Thymus (tissue), 11 donors: ENCODE results near the gene SERP2. TPM values are rescaled to one million over a fixed set of nuclear protein-coding genes. Genes with fewer than 3 reads are reported as not detected.

Experiments
- DNase-seq, 9 donors: peaks; one replicate each; pipeline ENCODE4 v3.0.0-alpha.2; 2013; ENCODE audit warnings: low spot score in 9 of 9, low read depth in 6 of 9, missing footprints in 1 of 9
- H3K27ac ChIP-seq, 2 donors: one replicate each; pipeline ENCODE4 v1.5.1; 2013; ENCODE audit warnings: control low read depth in 1 of 2, low read depth in 1 of 2, low read length in 1 of 2, mild to moderate bottlenecking in 1 of 2, moderate library complexity in 1 of 2
- H3K27me3 ChIP-seq, 2 donors: one replicate each; pipeline ENCODE4 v1.5.1; 2013; ENCODE audit warnings: low read length in 1 of 2; ENCODE audit not compliant: control insufficient read depth in 2 of 2, insufficient read depth in 1 of 2
- H3K36me3 ChIP-seq, 2 donors: one replicate each; pipeline ENCODE4 v1.5.1; 2013; ENCODE audit warnings: low read length in 1 of 2, mild to moderate bottlenecking in 1 of 2, moderate library complexity in 1 of 2; ENCODE audit not compliant: control insufficient read depth in 2 of 2, insufficient read depth in 2 of 2
- H3K4me1 ChIP-seq, 2 donors: one replicate each; pipeline ENCODE4 v1.5.1; 2013; ENCODE audit warnings: low read length in 2 of 2; ENCODE audit not compliant: control insufficient read depth in 2 of 2, insufficient read depth in 2 of 2
- H3K4me3 ChIP-seq, 2 donors: one replicate each; pipeline ENCODE4 v1.5.1; 2013; ENCODE audit warnings: low read length in 2 of 2, control low read depth in 1 of 2, mild to moderate bottlenecking in 1 of 2
- H3K9me3 ChIP-seq, 2 donors: one replicate each; pipeline ENCODE4 v1.5.1; 2013; ENCODE audit warnings: low read length in 1 of 2, mild to moderate bottlenecking in 1 of 2; ENCODE audit not compliant: control insufficient read depth in 2 of 2, insufficient read depth in 1 of 2
- WGBS: extraction: QIAGEN DNeasy Blood & Tissue Kit; methylation state at CpG from one replicate; pipeline ENCODE4 v1.1.7; 2013; 5-methylcytosine and 5-hydroxymethylcytosine counted together
- polyA plus RNA-seq: library from polyadenylated mRNA; stranded (reverse); fragments of 200-250 nt; gene quantifications from one replicate; pipeline ENCODE4 v1.2.3, GENCODE V29; 2013
- total RNA-seq: library from RNA; stranded (reverse); fragments of 120-200 nt; gene quantifications from one replicate; pipeline ENCODE4 v1.2.4, GENCODE V29; 2013
- donor health status: healthy.

SERP2 gene
- total and polyA plus RNA-seq, 2 donors = 5.5 to 9.4 TPM

DNA sequence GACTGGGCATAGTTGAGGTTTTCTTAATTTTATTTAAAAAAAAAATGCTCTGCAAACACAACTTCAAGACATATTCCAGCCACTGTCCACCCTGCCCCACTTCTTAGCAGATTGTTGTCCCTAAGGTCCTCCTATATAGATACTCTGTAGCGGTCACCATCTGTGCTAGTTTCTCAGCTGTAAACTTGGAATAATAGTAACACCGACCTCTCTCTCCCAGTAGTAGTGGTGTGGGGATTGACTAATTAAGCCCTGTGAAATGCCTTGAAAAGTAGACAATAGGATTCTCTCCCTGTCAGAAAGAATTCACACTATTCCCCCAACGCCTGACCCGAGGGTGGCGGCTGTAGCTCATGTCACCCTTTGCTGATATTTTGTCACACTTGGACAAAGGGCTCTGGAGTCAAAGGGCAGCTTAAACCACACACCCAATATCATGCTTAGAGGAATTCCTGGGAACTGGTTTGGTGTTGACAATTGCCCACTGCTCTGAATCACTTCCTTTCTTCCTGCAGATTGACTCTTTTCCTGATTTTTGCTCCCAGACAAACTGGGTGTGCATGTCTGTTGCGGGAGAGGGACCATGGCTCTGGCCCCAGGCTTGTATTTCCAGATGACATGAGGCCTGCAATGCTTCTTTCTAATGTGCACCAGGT, 9.2 kb upstream of the SERP2 start:
- Histone ChIP-seq H3K4me1 (peaks cover 5 to 11% of the 10 kb centered on the region in 2 donors), H3K27ac (no peak overlapping the region), H3K27me3 (no peaks in the 10 kb centered on the region), H3K4me3 (no peak overlapping the region), H3K9me3 (no peaks in the 10 kb centered on the region), H3K36me3 (no peaks in the 10 kb centered on the region)
- 97% methylated on average over 6 of the region's 6 CpGs for WGBS
- DNase-seq = no peak

DNA sequence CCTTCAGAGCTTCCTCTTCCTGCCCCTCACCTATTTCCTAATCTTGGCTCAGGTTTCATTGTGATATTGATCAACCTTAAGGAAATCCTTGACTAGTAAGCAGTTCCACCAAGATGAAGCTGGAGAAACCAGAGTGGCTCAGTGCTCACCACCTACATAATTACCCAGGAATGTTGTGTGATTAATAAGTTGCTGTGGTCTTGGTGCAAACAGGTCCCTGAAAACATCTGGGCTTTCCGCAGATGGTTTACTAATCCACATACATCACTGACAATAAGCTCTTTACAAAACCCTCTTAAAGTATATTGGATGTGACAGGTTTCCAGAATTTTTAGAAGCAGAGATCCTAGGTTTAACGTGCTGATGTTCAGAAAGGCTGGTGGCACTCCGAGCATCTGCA, 8.6 kb upstream of the SERP2 start:
- no peak overlapping the region for H3K4me3 ChIP-seq
- DNase-seq = no peak
- H3K27ac ChIP-seq = no peak overlapping the region
- H3K9me3 ChIP-seq = no peaks in the 10 kb centered on the region
- H3K27me3 ChIP-seq = no peaks in the 10 kb centered on the region
- H3K4me1 ChIP-seq = peaks cover 5 to 9% of the 10 kb centered on the region in 2 donors
- H3K36me3 ChIP-seq = no peaks in the 10 kb centered on the region
- over 99% methylated on average over 3 of the region's 3 CpGs for WGBS

DNA sequence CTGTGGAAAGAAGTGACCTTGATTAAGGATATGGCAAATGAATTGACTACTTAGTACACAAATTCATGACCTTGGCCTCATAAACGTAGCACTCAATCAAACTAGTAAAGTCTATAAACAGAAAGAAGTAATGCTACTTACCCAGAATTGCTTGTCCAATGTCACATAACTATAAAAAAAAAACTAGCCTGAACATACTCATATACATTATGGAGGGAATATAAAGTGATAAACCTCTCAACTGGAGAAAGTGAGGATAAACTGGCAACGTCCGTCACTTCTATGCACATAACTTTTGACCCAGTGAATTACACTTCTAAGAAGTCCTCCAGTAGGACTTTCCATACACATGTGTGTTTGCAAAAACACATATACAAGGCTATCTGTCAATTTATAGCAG, 7.7 kb upstream of the SERP2 start:
- H3K27ac ChIP-seq = no peak overlapping the region
- no peak overlapping the region for H3K4me3 ChIP-seq
- peaks cover 5 to 8% of the 10 kb centered on the region in 2 donors for H3K4me1 ChIP-seq
- H3K27me3 ChIP-seq = no peaks in the 10 kb centered on the region
- WGBS = 97% methylated on average over 3 of the region's 3 CpGs
- no peak for DNase-seq
- no peaks in the 10 kb centered on the region for H3K36me3 ChIP-seq
- H3K9me3 ChIP-seq = no peaks in the 10 kb centered on the region

DNA sequence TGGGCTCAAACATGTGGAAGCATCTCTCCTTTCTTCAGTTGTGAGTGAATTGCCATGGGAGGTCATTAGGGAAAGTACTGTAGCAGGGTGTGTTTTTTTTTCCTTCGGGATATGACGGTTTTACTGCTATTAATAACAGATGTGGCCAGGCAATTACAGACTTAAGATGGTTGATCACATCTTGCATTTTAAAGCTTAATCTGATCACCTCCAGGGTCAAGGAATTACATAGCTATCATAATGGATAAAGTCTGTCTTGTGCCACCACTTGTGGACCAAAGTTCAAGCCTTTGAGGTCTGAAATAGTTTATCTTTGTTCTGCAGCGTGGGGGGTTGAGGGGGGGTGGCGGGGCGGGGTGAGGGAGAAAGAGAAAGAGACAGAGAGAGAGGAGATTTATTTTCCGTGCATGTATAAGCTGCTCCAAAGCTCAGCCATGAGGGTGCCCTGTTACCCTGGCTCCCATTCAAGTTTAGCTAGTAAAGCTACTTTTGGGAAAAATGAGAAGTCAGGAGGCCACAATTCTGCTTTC, 5.5 kb upstream of the SERP2 start:
- Histone ChIP-seq H3K27me3 (peaks cover 0 to 4% of the 10 kb centered on the region in 2 donors), H3K4me3 (no peak overlapping the region), H3K27ac (no peak overlapping the region), H3K36me3 (no peaks in the 10 kb centered on the region), H3K4me1 (peaks cover 5 to 14% of the 10 kb centered on the region in 2 donors), H3K9me3 (no peaks in the 10 kb centered on the region)
- 83% methylated on average over 6 of the region's 6 CpGs for WGBS
- DNase-seq = no peak

DNA sequence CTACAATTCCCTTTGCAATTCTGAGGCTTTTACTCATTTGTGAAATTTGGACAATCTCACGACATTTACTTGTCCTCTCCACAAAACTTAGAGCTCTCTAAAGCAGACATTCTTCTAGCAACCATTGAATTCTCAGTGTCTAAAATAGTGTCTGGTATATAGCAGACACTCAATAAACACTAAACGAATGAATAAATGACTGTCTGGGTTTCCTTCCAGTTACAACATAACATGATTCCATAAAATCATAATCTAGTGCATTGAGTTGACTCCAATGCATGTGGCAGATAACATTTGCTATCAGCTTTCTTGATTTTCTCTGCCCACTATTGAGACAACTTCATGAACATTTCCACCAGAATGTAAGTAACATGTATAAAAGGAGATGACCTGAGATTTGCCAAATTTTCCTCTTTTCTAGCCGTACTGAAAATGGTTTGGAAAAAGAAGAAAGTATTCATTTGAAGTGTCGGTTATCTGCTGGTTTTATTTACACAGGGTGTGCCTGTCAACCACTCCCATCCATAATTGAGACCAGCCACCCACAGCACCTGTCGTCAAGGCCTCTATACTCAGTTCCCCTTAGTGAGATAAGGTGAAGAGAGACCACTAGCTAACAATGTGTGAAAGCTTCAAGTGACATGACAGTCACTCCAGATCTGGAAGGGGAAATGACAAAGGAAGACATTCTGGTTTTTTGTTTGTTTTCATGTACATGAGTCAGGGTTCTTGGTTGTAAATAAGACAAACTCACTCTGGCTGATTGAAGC, 4.8 kb upstream of the SERP2 start:
- 64% methylated on average over 5 of the region's 5 CpGs for WGBS
- Histone ChIP-seq H3K4me3 (no peak overlapping the region), H3K9me3 (peaks cover 0 to 1% of the 10 kb centered on the region in 2 donors), H3K36me3 (no peaks in the 10 kb centered on the region), H3K4me1 (peaks cover 5 to 16% of the 10 kb centered on the region in 2 donors), H3K27ac (no peak overlapping the region), H3K27me3 (peaks cover 0 to 5% of the 10 kb centered on the region in 2 donors)
- no peak for DNase-seq

DNA sequence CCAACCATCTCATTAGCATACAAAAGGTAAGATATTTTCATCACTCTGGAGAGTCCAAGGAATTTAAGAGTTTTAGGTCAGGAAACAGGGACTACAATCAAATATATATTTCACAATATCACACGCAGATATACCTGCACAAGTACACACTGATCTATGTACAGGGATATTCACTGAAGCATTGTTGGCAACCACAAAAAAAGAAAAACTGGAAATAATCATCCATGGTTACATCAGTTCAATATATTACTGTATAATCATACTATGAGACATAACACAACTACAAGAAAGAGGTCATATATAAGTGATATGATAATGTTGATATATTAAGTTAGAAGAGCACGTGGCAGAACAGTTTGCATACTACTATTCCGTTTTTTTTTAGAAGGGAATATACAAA, 2.2 kb upstream of the SERP2 start:
- H3K4me1 ChIP-seq = peaks cover 11 to 30% of the 10 kb centered on the region in 2 donors
- H3K27ac ChIP-seq = no peak overlapping the region
- WGBS = 92% methylated on average over 3 of the region's 3 CpGs
- H3K27me3 ChIP-seq = peaks cover 0 to 6% of the 10 kb centered on the region in 2 donors
- no peak overlapping the region for H3K4me3 ChIP-seq
- H3K9me3 ChIP-seq = peaks cover 0 to 1% of the 10 kb centered on the region in 2 donors
- H3K36me3 ChIP-seq = no peaks in the 10 kb centered on the region
- DNase-seq = no peak

DNA sequence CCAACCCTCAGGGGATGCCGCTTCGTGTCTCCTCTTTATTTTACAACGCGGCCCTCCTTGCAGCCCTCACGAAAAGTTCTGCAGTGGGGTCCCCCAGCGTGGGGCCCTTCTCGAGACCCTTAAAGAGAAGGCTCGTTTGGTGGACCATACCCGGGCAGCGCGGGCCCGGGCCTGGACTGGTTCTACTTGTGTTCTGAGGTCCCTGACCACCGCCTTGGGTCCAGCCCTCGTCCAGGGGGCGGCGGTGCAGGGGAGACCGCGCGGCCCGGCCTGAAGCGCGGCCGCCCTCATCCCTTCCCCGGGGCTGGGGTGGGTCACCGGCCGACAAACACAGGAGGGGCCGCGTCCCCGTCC, 400 bp upstream of the SERP2 start:
- H3K27ac ChIP-seq = no peak overlapping the region

DNA sequence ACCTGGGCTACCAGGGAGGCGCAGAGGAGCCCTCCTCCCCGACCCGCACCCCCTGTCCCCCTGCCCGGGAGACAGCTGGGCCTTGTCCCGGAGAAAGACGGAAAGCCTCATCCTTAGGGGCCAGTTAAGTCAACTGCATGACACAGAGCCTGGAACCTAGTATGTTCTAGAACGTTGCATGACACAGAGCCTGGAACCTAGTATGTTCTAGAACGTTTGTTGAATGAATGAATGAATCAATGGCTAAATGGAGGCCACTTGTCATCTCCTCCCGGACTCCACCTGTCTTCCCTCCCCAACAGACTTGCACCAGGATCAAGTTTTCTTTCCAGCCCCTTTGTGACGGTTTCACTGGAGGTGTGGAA, 706 bp downstream of the SERP2 start:
- Histone ChIP-seq H3K27ac (peak overlapping the region in 1 of 2 donors; percentile 59), H3K9me3 (peaks cover 0 to 1% of the 10 kb centered on the region in 2 donors), H3K27me3 (peaks cover 0 to 6% of the 10 kb centered on the region in 2 donors), H3K4me1 (peaks cover 6 to 28% of the 10 kb centered on the region in 2 donors), H3K36me3 (no peaks in the 10 kb centered on the region), H3K4me3 (peak overlapping the region; percentile 53 to 73)
- peak in 1 of 9 donors; percentile 21 for DNase-seq
- WGBS = 74% methylated on average over 10 of the region's 10 CpGs

More for the DNA sequence above, 400 bp upstream of the SERP2 start:
- H3K9me3 ChIP-seq = peaks cover 0 to 1% of the 10 kb centered on the region in 2 donors
- no peak for DNase-seq
- no peaks in the 10 kb centered on the region for H3K36me3 ChIP-seq
- WGBS = 77% methylated on average over 29 of the region's 29 CpGs
- H3K27me3 ChIP-seq = peaks cover 0 to 6% of the 10 kb centered on the region in 2 donors
- H3K4me1 ChIP-seq = peaks cover 11 to 30% of the 10 kb centered on the region in 2 donors
- H3K4me3 ChIP-seq = peak overlapping the region; percentile 53 to 73

DNA sequence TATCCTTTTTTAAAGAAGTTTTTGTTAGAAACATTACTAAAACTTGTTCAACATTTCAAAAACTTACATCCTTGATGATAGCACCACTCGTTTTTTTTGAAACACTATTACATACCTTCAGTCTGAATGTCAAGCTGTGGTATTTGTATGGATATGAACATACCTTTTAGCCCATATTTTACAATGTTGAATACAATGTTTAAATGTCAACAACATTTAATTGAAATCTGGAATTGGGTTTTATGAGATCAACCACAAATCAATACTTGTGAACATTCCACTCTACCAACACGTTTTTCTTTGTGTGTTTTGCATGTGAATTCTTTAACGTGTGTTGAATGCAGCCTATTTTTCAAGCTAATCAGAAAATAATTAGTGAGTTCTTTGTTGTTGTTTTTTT, 4.7 kb downstream of the SERP2 start:
- WGBS = 94% methylated on average over 3 of the region's 3 CpGs
- DNase-seq = no peak
- no peak overlapping the region for H3K4me3 ChIP-seq
- peaks cover 6 to 15% of the 10 kb centered on the region in 2 donors for H3K4me1 ChIP-seq
- peaks cover 0 to 2% of the 10 kb centered on the region in 2 donors for H3K27me3 ChIP-seq
- peaks cover 0 to 5% of the 10 kb centered on the region in 2 donors for H3K36me3 ChIP-seq
- H3K9me3 ChIP-seq = peaks cover 0 to 1% of the 10 kb centered on the region in 2 donors
- H3K27ac ChIP-seq = no peak overlapping the region
